GM21825 (cell line): Measurements from ENCODE around the gene EVI2A.
"Not testable (repeated sequence)": the region's sequence is repeated elsewhere in the genome, so short reads cannot be mapped to it uniquely, and the experiment has no call there.

Experiments
- ATAC-seq: cut with Tn5 transposase; IDR thresholded peaks from one replicate; pipeline ENCODE4 v1.9.1; 2021; ENCODE audit warnings: mild to moderate bottlenecking, moderate library complexity; ENCODE audit not compliant: unreplicated experiment

Gene EVI2A

DNA sequence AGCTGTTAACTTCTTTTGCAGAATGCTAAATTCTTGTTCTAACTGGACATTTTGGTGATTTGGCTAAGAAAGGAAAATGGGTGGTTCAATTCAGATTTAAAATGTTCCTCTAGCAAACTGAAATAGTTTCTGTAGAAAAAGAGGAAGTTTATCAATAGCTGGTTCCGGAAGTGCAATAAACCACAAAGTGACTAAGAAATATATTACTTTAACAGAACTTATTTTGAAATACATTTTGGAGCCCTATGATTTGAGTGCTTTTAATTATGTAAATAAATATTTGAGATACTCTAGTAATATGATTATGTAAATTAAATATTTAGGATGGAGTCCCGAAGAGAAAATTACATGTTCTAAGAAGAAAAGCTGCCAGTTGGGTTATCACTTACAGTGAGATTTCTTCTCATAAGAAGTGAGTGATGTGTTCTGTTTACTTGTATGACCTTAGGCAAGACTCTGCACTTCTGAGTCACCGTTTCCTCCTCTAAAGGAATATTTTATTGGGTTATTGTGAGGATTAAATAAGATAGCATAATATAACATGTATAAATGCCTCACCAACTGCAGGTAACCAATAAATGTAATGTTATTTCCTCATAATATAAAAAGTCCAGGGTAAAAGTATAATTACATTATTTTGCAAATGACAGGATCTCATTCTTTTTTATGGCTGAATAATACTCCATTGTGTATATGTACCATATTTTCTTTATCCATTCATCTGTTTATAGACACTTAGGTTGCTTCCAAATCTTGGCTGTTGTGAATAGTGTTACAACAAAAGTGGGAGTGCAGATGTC, 7.2 kb downstream of the EVI2A start, which contains the start of gene EVI2B:
EVI2B (minus strand) TSS at position 73 of the 800 bp plus-strand sequence. CDS start 8,445 bp downstream, outside the sequence.
- ATAC-seq, result no peak

DNA sequence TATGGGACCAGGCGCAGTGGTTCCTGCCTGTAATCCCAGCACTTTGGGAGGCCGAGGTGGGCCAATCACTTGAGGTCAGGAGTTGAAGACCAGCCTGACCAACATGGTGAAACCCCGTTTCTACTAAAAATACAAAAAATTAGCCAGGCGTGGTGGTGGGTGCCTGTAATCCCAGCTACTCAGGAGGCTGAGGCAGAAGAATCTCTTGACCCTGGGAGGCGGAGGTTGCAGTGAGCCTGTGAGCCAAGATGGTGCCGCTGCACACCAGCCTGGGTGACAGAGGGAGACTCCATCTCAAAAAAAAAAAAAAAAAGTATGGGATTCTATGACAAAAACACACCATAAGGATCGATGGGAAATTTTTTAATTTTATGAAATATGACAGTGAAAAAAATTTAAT, 9.2 kb downstream of the EVI2A start:
- ATAC-seq, result not testable (repeated sequence)

DNA sequence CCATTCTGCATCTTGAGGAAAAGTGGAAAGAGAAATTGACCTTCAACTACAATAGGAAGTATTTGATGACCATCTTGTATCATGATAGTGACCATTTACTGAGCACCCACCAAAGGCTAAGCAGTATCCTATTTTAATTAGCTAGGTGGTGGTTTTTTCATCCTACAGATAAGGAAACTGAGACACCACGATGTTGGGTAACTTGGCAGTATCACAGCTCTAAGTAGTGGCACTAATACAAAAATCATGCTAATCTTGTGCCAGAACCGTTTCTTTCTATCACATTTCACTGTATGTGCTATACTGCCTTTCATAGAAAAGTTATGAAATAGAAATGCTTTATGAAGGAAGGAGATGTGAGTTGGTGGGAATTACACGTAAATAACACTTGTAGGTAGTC, 9.9 kb downstream of the EVI2A start:
- ATAC-seq, result no peak

DNA sequence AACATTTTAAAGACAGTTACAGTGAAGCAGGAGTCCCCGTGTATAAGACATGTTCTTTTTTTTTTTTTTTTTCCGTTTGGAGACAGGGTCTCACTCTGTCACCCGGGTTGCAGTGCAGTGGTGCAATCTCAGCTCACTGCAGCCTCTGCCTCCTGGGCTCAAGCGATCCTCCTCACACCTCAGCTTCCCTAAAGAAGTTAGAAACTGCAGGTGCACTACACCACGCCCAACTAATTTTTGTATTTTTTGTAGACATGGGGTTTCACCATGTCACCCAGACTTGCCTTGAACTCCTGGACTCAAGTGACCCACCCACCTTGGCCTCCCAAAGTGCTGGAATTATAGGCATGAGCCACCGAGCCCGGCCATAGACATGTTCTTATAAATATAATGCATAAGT, 10.5 kb downstream of the EVI2A start:
- no peak for ATAC-seq

DNA sequence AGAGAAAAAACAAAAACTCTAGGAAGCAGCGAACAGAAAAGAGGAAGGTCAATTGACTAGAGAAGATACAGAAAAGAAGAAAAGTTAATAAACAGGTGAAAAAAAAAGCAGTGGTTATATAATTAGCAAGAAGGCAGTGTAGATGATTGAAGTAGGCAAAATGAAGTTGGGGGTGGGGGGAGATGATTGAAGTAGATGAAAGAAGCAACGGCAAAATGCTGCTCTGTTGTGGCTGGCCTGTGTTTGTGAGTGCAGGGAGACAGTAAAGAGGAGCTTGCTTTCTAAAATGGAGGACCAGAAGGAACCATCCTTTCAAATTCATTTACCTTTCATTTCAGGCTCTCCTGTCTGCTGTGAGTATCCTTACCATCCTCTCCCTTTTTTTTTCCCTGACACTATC, 11.2 kb downstream of the EVI2A start:
- ATAC-seq, result no peak

DNA sequence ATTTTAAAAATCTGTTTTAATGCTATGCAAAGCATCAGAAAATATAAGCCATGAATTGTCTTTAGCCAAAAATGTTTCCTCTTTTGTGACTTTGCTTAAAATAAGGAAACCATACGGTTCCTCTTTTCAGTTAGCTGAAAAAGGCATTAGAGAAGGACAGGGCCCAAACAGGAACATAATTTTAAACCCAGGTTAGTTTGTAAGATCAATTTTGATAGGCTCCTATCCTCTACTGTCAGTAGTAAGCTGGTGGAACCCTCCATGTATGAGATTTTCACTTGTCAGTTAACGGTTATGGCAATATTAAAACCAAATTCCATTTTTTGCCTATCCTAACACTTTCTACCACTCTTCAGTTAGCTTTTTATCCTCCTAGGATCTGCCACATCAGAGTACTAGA, 11.9 kb downstream of the EVI2A start:
- no peak for ATAC-seq

DNA sequence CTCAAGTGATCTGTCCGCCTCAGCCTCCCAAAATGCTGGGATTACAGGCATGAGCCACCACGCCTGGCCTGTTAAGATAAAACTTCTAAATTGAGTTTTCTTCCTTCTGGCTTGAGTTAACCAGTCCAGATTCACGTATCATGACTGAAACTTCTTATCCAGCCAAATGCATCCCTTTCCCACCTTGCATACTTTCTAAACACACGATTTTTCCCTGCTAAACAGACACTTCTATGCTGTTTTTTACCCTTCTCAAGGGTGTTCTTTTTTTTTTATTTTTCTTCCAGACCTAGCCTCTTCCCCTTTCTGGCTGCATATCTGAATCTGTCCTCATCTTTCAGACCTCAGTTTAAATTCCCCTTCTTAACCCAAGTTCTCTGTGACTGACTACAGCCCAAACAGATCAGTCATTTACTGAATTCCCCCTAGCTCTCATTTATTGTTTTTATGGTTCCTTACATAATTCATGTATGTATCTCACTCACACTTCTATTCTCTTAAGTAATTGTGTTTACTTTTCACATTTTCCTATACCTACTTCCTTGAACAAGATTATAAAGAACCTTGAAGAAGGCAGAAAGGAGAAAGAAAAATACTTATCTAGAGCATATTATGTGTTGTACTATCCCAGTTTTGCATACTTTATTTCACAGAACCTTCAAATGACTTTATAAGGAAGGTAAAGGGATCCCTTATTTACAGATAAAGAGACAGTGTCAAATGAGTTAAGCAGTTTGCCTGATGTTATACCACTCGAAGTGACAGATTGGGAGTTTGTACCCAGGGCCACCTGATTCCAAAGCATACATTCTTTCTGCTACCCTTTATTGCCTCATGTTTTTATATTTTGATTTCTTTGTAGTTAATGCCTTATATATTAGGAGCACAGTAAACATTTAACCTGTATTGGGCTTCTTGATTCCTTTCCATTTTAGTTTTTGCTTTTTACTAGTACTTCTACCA, 12.8 kb downstream of the EVI2A start:
- ATAC-seq, result no peak

DNA sequence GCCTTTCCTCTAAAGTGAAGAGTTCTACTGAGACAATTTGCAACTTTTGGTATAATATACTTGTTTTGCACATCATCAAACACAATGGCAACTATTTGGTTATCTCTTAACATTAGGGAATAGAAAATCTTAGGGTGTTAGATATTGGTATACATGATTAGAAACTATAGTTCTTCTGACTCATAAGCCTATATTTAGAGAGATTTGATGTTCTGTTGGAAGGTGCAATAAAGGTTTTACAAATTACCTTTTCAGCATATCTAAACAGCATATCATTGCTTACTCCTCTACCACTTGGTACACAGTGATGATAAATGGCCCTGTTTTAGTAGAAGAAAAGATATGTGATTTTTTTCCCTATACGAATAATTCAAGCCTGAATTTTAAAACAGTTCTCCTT, 13.8 kb downstream of the EVI2A start:
- ATAC-seq, result no peak

DNA sequence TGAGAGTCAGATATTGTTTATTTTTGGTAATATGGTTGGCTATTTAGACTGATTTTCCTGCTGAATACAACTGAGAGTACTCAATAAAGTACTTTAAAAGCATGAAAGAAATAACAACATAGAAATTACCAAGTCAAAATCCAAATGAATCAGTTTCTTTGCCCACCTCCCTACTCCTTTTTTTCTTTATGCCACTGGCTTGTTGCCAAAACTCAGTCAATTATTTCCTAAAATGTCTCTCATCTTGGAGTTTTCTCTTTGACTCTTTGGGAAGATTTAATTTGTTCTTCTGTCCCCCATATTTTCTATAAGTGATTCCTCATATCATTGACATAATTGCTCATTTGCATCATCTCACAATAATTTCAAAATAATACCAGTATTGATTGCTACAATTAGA, 21.8 kb downstream of the EVI2A start:
- ATAC-seq, result no peak

DNA sequence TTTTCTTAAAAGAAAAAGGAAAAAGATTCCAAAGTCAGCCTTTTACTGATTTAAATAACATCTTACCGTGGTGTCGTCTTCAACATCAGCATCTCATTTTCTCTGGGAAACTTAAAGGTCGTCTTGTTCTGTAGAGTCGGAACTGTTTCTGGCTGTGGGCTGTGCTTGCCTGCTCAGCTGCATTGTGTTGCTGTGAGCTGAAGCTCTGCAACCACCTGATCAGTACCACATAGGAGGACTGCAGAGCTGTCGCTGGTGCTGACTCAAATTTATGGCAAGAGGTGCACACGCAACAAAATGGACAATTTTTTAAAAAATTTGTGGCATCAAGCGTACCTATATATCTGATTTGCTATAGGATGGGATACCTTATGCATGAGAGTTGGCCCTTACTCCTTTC, 24.3 kb downstream of the EVI2A start, which contains the start of gene OMG:
OMG (minus strand) TSS at position 150 of the 400 bp plus-strand sequence. CDS start 908 bp downstream, outside the sequence.
- no peak for ATAC-seq

DNA sequence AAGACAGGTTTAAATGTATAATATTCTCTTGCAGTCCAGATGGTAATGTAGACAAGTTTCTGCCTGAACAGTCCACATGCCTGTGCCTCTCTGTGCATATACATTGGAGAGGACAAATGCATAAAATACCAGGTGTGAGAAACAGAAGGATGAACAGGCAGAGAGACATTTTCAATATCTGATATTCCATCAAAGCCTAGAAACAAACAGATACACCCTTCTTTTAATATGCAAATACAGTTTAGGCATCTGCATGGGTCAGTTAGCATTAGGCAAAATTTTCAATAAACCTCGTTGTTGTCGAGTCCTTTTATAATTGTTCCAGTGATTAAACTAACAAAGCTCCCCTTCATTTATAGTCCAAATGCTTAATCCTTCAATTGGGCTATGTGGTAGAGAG, 25.3 kb downstream of the EVI2A start:
- no peak for ATAC-seq

DNA sequence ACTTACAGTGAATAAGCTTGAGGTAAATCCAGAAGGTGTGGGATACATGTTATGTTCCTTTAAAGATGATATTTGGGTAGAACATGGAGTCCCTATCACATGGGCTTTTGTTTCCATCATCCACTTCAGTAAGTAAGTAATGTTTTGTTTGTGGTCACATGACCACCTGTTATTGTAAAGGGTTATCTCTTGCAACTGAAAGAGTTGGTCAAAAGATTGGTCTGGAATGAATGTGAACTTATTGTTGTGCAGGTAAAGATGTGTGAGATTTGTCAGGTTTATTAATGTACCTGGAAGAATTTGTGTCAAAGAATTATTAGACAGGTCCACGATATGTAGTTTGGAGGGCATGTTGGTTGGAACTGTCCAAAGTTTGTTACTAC, 25.9 kb downstream of the EVI2A start:
- ATAC-seq, result no peak

DNA sequence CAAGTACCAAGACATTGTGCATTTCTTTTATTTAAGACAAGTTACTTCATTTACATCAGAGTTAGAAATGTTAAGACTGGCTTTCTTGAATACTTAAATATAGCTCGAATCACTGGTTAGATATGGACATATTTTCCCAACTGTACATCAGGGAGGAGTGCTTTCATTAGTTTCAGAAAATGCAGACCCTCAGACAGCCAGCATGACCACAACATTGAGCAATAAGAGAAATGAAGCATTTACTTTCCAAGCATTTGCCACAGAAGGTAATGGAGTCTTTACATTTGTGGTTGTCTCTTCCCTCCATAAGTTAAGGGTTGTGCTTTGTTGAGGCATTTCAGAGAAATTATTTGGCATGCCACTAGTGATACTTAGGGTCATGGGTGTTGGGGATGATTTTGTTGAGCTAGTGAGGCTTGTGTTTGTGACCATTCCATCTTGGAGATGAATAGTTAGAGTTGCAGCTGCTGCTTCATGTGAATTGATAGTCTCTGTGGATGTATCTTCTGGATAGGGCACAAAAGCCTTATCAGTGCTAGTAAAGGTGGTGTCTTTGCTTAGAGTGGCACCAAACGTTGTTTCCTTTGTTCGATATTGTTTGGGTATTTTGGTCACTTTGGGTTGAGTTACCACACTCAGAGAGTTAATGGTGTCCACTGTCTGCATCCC, 26.5 kb downstream of the EVI2A start:
- ATAC-seq, result no peak

DNA sequence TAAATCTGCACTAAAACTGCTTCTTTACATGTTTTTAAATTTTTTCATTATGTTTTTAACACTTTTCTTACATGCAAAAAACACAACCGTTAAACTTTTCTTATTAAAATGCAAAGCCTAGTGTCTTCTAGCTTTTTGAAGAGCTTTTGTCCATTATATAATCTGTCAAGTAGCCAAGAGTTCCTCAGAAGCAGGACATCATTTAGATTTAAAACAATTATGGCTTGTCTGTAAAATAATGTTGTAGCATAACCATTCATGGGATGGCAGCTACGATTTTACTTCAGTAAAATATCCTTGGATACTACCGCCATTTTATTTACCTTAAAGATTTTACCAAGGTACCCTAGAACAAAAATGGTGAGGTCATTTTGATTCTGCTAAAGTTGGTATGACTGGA, 27.2 kb downstream of the EVI2A start:
- no peak for ATAC-seq

DNA sequence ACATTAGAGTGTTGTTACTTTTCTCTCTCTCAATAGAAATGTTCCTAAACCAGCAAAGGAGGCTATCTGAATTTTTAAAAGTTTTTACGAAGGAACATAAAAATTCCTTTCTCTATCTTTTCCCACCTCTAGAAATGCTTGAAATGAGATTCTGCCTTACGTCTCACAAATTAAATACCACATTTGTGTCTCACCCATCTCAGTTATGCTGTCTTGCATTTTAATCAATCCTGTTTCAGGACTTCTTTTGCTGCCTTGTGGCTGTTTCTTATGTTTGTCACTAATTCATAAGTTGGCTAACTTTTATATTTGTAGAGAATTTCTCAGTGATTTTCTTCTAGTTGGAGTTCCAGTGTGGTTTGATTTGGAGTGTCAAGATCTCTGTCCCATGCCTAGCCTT, 27.8 kb downstream of the EVI2A start:
- no peak for ATAC-seq

DNA sequence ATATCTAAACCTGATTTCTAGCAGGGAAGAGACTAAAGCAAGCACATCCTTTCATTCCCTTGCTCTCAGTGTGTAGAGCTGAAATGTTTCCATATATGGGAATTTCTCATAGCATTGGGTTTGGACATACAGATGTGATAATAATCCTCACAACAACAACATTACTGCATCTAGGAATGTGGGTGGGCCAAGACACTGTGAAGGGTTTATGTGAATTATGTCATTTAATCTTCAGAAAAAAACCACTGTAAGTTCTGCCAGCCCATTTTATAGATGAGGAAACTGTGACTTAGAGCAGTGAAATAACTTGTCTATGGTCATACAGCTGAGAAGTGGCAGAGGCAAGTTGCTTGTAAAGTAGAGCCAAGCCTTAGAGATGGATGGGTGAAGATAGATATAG, 29.6 kb downstream of the EVI2A start:
- ATAC-seq, result no peak

DNA sequence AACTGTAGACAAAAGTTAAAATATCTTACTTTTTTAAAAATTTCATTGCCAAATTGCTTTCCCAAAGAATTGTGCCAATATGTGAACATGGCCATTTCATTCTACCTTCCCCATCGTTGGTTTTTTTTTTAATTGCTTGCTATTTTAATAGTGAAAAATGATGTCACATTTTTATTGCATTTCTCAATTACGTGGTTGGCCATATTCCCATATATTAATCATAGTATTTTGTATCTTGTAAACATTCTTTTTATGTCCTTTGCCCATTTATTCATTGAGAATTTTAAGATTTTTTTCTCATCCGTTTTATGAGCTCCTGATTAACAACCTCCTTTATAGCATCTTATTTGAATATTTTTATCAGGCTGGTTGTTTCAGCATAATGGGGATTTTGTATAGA, 31.6 kb downstream of the EVI2A start:
- no peak for ATAC-seq

DNA sequence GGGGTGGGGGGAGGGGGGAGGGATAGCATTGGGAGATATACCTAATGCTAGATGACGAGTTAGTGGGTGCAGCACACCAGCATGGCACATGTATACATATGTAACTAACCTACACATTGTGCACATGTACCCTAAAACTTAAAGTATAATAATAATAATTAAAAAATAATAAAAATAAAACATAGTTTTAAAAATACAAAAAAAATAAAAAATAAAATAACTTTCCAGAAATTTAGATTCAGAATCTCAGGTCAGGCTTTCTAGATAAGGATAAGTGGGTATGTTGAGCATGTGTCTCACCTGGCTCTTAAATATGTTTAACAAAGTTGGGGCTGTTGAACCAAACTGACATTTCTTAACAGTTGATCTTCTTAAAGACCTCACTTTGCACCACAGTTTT, 33.5 kb downstream of the EVI2A start:
- not testable (repeated sequence) for ATAC-seq

DNA sequence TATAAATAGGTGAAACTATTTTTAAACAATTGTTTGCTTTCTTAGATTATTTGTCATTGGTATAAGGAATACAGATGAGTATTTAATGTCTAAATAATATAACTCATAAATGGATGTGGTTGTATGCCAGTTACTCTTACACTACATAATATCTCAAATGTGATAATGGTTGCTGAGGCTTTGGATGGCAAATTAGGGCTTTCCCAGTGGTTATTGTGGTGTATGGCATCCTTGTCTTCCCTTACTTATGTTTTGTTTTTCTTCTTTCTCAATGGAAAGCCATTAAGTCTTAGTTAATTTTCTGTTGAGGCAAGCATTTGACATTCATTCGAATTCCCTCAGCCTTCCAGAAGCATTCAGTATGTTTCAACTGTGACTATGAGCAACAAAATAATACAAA, 34.8 kb downstream of the EVI2A start:
- no peak for ATAC-seq

DNA sequence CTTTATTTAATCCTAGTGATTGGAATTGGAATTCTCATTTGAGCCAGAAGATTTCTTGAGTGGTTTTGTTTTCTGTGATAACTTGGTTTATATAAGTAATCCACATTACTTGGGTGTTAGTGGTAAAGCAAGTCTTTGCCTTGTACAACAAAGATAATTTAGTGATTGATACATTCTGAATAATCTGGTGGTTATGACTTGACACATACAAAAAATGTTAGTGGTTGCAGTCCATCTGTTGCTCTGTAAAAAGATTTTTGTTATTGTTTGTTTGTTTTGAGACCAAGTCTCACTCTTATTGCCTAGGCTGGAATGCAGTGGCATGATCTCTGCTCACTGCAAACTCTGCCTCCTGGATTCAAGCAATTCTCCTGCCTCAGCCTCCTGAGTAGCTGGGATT, 37.6 kb downstream of the EVI2A start:
- no peak for ATAC-seq

DNA sequence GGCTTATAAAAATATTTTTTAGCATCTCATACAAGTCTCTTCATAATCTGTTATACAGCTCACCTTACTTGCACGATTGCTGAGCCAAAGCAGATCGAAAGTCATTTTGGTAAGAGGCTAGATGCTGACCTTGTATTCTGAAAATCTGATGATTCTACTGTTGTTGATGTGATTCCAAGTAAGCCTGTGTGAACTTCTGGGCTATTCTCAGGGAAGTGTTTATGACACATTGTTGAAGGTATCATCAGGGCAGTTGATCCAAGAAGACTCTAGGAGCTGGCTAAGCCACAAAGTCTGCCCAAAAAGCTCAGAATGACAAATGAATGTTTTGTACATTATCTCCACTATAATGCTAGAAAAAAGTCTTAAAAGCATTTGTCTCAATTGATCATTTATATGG, 40.4 kb downstream of the EVI2A start:
- no peak for ATAC-seq
